Measurements from ENCODE around the gene MRPL37. TPM values are rescaled to one million over a fixed set of nuclear protein-coding genes. Genes with fewer than 3 reads are reported as not detected.
A peak's percentile ranks its signal among the peaks of the same experiment; 100 is the strongest.

MRPL37 gene
- polyA plus RNA-seq, 2 of the 4 experiments (the other 2 are of a cell fraction) = 16.2 to 68.9 TPM

- CTCF ChIA-PET = no interaction called here
- DNase-seq (ENCODE audit: low read depth in 1 of 2, low spot score in 1 of 2) (no peak), FAIRE-seq (no peak), ATAC-seq (no peak)
- peak overlapping the region; percentile 37; the same call in 2 of the 3 replicates for H3K4me2 ChIP-seq
- 80% methylated on average over 6 of the region's 6 CpGs for WGBS (ENCODE audit: missing lambda C conversion rate)
- H3K4me3 ChIP-seq = no peak overlapping the region
- peaks cover 21% of the 10 kb centered on the region for H3K4me1 ChIP-seq
- H3K9me3 ChIP-seq = no peaks in the 10 kb centered on the region
- H3K27ac ChIP-seq = peak overlapping the region; percentile 22 to 58; a peak in 4 of 6 replicates
- POLR2A ChIA-PET = no interaction called here
- TF ChIP-seq ZSCAN20 (CRISPR knock-in tag; IDR thresholded peaks at IDR 0.05) (no peak), EHMT2 (IDR thresholded peaks at IDR 0.05; ENCODE audit: low read depth) (no peak), REST (IDR thresholded peaks at IDR 0.05) (no peak), JUNB (IDR thresholded peaks at IDR 0.05) (no peak), HMGXB4 (CRISPR knock-in tag; IDR thresholded peaks at IDR 0.05; ENCODE audit: borderline replicate concordance) (no peak), E2F6 (IDR thresholded peaks at IDR 0.05; ENCODE audit: borderline replicate concordance, low read depth) (no peak), CBX8 (IDR thresholded peaks at IDR 0.05) (no peak), NFE2L2 (conservative IDR thresholded peaks at IDR 0.05; ENCODE audit: low read length) (no peak), CBX2 (IDR thresholded peaks at IDR 0.05; ENCODE audit: borderline replicate concordance, low read depth) (no peak), BCL3 (IDR thresholded peaks at IDR 0.05) (no peak), MAFK (IDR thresholded peaks at IDR 0.05; ENCODE audit: partially characterized antibody) (no peak)
These were observed 42.6 kb upstream of the MRPL37 start for GRCh38 chr1:54157401-54157800.

- Histone ChIP-seq H3K4me3 (no peak overlapping the region), H3K4me2 (peak overlapping the region; percentile 37; the same call in 2 of the 3 replicates), H3K4me1 (peaks cover 21% of the 10 kb centered on the region), H3K9me3 (no peaks in the 10 kb centered on the region), H3K27ac (peak overlapping the region in 1 of 2 experiments; percentile 58; a peak in 2 of 6 replicates)
- no peak for FAIRE-seq
- peak; percentile 64 to 78; a peak in 5 of 6 replicates for ATAC-seq
- peak; percentile 18 to 38 for DNase-seq (ENCODE audit: low read depth in 1 of 2, low spot score in 1 of 2)
- ChIA-PET CTCF (no interaction called here), POLR2A (no interaction called here)
- no peak for TF ChIP-seq EHF (CRISPR knock-in tag; IDR thresholded peaks at IDR 0.05)
- no peak for TF ChIP-seq GATA3 (IDR thresholded peaks at IDR 0.05; ENCODE audit: borderline replicate concordance)
- TF ChIP-seq NFE2L2 (conservative IDR thresholded peaks at IDR 0.05; ENCODE audit: low read length) = no peak
- TF ChIP-seq JUNB (IDR thresholded peaks at IDR 0.05) = no peak
- TF ChIP-seq CHD4 (IDR thresholded peaks at IDR 0.05; ENCODE audit: borderline replicate concordance) = no peak
- no peak for TF ChIP-seq ZC3H11A (IDR thresholded peaks at IDR 0.05)
- no peak for TF ChIP-seq USF2 (IDR thresholded peaks at IDR 0.05)
- TF ChIP-seq RFX5 (IDR thresholded peaks at IDR 0.05) = no peak
- TF ChIP-seq HDAC2 (IDR thresholded peaks at IDR 0.05) = no peak
- TF ChIP-seq MAFK (IDR thresholded peaks at IDR 0.05; ENCODE audit: partially characterized antibody) = no peak
- no peak for TF ChIP-seq TP53 (CRISPR knock-in tag; IDR thresholded peaks at IDR 0.05)
- no peak for TF ChIP-seq BCL3 (IDR thresholded peaks at IDR 0.05)
- no peak for TF ChIP-seq ZFP36 (IDR thresholded peaks at IDR 0.05; ENCODE audit: borderline replicate concordance, partially characterized antibody)
- WGBS (ENCODE audit: missing lambda C conversion rate) = no CpG with 5 or more reads among the region's 3 CpGs
These were observed 41.9 kb upstream of the MRPL37 start for GRCh38 chr1:54158071-54158470.
